ENCODE measurements around the gene LMF2.
"Not testable (repeated sequence)": the region's sequence is repeated elsewhere in the genome, so short reads cannot be mapped to it uniquely, and the experiment has no call there.

The LMF2 gene, protein sequence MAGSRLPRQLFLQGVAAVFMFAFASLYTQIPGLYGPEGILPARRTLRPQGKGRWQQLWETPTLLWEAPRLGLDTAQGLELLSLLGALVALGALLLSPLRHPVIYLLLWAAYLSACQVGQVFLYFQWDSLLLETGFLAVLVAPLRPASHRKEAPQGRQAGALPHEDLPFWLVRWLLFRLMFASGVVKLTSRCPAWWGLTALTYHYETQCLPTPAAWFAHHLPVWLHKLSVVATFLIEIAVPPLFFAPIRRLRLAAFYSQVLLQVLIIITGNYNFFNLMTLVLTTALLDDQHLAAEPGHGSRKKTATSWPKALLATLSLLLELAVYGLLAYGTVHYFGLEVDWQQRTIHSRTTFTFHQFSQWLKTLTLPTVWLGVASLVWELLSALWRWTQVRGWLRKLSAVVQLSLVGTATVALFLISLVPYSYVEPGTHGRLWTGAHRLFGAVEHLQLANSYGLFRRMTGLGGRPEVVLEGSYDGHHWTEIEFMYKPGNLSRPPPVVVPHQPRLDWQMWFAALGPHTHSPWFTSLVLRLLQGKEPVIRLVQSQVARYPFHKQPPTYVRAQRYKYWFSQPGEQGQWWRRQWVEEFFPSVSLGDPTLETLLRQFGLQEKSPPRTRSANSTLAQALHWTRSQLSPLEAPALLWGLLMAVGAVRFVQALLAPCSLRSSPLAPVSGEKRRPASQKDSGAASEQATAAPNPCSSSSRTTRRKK

DNA sequence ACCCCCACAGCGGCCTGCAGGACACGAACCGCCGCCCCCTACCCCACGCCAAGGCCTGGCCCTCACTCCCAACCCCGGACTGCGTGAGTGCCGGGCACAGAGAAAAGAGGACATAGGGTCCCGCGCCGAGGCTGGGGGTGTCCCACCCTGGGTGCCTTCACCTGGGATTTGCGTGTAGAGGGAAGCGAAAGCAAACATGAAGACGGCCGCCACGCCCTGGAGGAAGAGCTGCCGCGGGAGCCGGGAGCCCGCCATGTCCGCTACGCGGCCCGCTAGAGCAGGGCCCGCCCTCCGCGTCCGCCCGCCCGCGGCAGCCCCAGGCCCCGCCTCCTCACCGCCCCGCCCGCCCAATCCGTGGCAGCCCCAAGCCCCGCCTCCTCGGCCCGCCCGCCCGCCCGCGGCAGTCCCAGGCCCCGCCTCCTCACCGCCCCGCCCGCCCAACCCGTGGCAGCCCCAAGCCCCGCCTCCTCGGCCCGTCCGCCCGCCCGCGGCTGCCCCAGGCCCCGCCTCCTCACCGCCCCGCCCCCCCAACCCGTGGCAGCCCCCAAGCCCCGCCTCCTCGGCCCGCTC lies at the start of gene LMF2:
TSS of gene LMF2 (minus strand) at position 282 of the 570 bp plus-strand sequence. CDS start at position 255, 27 bp downstream.
- peak; percentile 93 for DNase-seq

DNA sequence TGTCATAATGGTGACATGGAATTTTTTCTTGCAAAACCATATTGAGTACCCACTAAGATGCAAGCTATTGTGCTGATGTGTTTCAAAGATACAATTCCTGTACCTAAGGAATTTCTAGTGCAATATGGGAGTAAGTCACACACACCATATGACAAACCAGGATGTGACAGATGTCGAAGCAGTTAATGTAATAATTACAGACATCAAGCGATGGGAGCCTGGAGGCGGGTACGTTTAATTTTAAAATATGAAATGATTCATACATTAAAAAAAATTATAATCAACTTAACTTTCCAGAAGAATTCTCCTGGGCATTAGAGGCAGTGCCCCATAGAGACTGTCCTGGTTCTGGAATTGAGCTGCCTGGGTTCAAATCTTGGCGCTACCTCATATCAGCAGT lies 49.2 kb upstream of the LMF2 start:
- DNase-seq, result no peak

DNA sequence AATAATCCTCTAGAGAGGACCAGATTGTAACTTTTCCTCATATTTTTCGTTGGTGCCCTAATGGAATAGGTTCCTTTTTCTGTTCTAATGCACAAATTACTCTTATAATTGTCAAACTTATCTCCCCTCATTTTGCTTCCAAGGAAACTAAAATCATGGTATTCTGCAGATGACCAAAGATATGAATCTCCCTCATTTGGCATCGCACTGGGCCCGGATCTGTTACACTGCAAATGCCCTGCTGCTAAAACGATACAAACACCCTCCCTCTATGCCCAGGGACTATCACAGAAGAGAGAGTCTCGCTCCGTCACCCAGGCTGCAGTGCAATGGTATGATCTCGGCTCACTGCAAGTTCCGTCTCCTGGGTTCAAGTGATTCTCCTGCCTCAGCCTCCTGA lies 45.8 kb upstream of the LMF2 start:
- DNase-seq, result no peak

DNA sequence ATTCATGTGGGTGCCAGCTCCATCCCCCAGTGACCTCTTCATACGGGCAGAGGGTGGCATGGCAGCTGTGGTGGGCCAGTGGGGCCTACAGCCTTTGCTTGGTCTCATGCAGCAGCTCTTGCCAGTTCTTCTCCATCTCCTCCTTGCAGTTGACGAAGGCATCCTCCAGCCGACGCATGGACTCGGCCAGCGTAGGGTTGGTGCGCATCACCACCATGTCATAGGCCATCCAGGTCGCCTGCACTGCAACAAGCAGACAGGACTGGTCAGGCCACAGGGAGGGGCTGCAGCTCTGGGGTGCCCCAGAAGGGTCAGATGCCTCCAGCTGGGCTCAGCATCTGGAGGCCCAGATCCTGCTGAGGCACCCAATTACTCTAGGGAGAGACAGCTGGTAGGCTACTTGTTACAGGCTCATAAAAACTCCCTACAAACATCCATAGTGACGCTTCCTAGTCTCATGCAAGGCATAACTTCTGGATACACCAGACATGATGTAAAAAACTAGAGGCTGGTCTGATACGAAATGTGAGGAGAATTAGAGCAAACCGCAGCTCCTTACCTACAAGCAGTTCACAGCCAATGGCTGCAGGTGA lies 43.8 kb upstream of the LMF2 start:
- DNase-seq, result no peak

DNA sequence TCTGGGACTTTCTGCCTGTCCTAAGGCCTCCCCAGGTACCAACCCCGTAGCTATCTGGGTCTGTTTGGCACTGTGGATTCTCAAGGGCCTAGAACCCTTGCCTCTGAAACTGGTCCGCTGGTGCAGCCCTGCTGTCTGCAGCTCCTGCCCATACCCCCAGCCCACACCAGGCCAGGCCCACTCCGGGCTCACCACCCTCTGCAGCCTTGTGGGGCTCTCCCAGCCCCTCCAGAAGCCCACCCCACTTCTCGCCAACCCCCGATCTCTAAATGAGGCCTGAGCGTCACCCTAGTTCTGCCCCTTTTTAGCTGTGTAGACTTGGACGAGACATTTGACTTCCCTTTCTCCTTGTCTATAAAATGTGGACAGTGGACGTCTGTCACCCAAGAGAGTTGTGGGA lies 42.9 kb upstream of the LMF2 start:
- DNase-seq, result no peak

DNA sequence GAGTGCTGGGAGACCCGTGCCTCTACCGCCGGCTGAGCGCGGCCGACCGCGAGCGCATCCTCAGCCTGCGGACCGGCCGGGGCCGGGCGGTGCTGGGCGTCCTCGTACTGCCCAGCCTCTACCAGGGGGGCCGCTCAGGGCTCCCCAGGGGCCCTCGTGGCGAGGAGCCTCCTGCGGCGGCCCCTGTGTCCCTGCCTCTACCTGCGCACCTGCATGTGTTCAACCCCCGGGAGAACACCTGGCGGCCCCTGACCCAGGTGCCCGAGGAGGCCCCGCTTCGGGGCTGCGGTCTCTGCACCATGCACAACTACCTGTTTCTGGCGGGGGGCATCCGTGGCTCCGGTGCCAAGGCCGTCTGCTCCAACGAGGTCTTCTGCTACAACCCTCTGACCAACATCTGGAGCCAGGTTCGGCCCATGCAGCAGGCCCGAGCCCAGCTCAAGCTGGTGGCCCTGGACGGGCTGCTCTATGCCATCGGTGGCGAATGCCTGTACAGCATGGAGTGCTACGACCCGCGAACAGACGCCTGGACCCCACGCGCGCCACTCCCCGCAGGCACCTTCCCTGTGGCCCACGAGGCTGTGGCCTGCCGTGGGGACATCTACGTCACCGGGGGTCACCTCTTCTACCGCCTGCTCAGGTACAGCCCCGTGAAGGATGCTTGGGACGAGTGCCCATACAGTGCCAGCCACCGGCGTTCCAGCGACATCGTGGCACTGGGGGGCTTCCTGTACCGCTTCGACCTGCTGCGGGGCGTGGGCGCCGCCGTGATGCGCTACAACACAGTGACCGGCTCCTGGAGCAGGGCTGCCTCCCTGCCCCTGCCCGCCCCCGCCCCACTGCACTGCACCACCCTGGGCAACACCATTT lies 41.7 kb upstream of the LMF2 start:
- DNase-seq, result no peak

DNA sequence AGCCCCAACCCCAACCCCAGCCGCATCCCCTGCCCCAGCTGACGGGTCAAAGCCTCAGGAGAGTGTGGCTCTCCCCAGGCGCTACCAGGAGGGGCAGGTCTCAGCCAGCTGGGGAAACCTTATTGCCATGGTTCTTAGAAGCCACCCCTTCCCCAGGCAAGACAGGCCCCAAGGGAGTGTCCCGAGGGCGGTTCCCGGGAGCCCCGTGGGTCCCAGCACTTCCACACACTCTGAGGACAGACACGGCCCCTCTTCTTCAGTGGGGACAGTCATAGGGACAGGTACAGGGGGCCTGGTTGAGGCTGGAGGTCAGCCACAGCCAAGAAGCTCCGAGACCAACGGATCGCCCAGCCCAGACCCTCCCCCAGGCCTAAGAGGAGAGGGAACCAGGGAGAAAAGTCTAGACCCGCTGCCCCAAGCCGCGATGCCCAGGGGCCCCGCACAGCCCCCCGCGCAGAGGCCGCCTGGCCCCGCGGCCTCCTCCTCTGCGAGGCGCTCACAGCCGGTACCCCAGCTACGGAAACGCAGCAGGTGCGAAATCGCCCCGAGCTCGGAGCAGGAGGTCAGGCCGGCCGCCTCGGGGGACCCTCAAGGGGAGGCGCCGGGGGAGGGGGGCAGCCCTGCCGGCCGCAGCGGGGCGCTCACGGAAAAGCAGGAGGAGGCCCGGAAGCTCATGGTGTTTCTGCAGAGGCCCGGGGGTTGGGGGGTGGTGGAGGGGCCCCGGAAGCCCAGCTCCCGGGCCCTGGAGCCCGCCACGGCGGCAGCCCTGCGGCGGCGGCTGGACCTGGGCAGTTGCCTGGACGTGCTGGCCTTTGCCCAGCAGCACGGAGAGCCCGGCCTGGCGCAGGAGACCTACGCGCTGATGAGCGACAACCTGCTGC lies 40.8 kb upstream of the LMF2 start:
- no peak for DNase-seq

DNA sequence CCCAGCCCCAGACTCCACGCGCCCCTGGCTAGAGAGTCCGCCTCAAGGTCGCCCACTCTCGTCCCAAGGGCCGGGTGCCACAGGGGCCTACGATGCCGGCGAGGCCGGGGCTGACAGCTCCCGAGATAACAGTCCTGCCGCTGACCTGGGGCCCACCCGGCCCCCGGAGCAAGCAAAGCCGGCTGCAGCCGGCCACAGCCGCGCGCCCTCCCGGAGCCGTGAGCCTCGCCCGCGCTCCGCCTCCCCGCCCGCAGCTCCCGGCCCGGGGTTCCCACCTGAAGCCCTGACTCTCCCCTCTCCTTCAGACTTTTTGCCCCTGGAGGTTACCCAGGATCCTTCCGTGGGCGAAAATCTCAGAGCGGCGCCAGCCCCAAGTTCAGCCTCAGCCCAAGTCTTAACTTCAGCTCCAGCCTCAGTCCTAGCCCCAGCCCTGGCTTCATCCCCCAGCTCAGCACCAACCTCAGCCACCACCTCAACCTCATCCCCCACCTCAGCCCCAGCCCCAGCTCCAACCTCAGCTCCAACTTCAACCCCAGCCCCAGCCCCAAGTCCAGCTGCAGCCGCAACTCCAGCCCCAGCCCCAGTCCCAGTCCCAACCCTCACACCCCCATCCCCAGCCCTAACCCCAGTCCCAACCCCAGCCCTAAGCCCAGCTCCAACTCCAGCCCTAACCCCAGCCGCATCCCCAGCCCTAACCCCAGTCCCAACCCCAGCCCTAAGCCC lies 39.9 kb upstream of the LMF2 start:
- no peak for DNase-seq

DNA sequence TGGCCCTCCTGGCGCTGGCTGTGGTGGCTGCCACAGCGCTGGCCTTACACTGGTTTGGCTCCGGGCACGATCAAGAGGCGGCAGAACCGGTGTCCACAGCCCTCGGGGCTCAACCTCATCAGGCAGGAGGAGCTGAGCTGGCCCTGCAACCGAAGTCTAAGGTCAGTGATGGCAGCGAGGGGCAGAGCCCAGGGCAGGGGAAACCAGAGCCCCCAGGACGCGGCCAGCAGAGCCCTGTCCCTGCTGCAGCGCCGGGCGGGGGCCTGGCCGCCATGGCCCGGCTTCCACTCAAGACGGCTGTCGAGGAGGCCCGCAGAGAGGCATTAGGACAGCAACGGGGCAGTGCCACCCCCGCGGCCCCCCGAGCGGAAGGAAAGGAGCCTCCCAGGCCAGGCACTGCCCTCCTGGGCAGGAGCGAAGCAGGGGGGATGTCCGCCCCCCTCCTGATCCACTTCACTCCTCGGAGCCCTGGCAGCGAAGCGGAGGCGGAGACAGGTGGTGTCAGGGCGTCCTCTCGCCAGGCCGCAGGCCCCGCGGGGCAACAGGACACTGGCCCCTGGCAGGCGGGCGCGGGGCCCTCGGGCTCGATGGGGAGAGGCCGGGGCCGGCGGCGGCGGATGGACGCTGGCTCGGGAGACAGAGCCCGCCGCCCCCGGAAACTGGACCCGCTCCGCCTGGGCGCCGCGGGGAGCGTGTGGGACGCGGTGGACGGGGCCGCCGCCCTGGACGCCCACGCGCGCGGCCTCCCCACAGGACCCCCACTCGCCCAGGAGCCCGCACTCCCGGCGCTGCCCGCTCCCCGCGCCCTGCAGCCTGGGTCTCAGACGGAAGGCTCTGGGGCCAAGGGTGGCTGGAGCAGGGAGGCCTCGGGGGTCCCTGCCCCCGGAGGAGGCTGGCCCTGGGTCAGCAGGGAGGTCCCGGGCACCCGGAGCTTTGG lies 39.1 kb upstream of the LMF2 start:
- no peak for DNase-seq

DNA sequence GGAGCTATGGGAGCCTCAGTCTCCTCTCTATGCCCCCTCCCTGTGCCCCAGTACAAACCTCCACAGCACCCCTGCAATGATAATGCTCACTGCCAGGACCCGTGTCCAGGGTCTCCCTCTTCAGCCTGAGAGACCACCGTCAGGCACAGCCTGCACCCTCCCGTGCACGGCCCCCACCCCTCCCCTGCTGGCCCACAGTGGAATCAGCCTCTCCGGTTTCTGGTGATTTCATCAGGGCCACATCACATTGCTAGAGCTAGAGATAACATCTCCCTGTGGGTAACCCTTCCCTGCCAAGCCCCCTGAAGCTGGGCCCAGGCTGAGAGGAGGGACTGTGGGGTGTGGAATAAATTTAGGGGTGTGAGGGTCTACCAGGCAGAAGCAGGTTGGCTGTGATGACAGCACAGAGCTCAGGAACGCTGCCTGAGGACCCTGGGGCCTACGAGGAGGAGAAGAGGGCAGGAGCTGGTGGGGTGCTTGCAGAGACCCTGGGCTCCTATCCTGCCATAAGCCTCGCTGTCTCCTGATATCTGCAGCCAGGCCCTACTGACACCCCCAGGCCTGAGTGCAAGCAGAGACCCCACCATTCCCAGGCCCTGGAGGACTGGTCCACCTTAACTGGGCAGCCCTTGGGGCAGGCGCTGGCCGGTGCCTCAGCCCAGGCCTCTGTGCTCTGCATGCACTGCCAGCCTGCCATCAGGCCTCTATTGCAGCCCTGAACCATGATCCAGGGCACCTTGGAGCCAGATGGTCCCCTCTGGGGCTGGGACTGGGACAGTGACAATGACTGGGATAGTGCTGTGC lies 38.2 kb upstream of the LMF2 start, which contains the start of gene KLHDC7B:
TSS of gene KLHDC7B (plus strand) at position 378 of the 804 bp plus-strand sequence. CDS start at position 723, 345 bp downstream.
- no peak for DNase-seq

DNA sequence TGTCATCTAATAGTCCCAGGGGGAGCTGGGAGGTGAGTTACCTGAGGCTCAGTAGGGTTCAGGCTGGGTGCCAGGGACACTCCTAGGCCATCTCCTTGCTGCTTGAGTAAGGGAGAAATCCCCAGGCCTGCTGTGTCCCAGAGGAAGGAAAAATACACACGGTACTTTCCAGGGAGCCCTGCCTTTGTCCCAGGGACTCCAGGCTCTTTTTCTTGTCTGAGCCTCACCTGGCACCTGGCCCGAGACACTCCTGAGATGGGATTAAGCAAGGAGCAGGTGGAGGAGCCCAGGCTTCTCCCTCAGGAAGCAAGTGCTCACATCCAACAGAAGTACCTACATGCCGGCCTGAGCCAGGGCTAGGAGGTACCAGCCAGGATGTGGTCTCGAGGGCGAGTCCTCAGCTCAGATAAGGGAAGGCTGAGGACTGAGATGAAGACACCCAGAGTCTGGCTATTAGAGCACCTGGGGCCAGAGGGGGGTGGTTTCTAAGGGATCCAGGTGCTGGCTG lies 37.3 kb upstream of the LMF2 start:
- no peak for DNase-seq

DNA sequence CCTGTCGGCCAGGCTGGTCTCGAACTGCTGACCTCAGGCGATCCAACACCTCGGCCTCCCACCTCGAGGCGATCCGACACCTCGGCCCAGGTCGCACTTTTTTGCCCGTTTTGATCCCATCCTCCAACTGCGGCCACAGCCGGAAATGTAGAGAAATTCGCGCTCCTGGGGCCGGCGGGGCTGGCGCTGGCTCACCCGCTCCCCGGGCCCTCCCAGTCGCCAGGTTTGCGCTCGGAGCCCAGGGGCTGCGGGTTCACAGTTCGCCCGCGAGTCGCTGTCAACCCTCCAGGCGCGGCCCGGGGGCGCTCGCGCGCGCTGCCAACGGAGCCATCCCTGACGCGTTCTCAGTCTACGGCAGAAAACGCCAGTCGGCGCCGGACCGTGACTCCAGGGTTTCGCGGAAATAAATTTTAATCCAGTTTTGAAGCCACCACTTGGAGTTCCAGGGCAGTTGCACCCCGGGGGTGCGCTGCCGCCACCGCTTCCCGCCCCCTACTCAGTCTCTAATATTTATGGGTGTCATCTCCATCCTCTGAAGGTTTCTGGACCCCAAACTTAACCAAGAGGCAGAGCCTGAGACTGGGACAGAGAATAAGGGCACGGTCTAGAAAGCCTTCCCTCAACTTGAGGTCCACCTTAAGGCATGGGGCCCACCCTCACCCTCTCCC lies 36.7 kb upstream of the LMF2 start:
- DNase-seq, result no peak

DNA sequence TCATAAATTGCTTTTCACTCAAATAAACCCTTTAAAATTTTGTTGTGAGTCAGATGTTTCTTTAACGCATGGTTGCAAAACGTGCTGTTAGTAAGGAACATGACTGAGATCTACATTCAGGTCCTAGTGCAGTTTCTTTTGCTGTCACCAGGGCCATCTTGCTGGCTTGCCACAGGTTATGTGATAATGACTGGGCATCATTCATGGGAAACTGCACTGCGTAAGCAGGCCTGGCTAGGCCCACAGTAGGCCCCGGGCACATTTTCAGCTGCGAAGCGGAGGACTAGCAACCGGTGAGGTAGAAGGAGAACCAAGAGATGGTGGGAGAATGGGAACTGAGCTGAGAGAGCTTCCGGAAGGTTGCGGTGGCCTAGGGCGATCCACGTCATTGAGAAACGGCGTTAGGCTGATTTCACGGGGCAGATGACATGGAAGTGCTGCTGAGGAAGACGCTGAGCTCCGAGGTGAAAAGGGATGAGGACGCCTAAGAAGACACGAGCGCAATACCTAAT lies 35.0 kb upstream of the LMF2 start:
- no peak for DNase-seq

DNA sequence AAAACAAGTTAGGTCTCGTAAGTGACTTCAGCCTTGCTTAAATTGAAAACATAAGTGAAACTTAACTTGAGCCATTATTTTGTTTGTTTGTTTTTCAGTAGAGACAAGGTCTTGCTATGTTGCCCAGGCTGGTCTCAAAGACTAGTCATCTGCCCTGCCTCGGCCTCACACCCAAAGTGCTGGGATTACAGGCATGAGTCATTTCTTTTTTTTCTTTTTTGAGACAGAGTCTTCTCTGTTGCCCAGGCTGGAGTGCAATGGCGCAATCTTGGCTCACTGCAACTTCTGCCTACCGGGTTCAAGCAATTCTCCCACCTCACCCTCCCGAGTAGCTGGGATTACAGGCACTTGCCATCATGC lies 34.1 kb upstream of the LMF2 start:
- not testable (repeated sequence) for DNase-seq

DNA sequence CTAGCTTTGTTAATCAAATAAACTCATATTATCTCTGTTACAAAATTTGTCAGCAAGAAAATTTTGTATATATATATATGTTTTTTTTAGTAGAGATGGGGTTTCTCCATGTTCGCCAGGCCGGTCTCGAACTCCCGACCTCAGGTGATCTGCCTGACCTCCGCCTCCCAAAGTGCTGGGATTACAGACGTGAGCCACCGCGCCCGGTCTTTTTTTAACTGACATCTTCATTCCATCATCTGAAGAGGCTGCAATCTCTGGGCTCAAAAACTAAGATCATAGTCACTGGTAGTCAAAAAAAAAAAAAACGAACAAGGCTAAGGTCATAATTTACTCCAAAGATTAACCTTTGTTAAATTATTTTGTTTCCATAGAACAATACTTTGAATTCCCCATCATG lies 32.9 kb upstream of the LMF2 start:
- DNase-seq, result no peak

DNA sequence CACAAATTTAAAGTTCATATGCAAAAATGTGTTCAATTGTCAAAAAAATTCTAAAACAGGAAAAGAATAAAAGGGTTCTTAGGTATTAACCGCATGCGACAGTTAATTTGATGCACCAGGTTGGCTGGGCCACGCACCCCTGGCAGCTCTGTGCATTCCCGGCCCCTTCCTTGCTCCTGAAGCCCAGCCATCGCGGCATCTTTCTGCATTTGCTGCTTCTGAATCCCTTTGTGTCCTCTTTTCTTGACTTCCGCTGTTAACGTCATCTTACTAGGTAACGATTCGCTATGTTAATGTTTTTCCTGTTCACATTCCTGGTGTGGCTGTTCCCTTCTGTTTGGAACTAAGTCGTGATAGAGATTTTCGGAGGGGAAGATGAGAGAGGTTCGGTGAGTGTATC lies 30.3 kb upstream of the LMF2 start:
- DNase-seq, result no peak

DNA sequence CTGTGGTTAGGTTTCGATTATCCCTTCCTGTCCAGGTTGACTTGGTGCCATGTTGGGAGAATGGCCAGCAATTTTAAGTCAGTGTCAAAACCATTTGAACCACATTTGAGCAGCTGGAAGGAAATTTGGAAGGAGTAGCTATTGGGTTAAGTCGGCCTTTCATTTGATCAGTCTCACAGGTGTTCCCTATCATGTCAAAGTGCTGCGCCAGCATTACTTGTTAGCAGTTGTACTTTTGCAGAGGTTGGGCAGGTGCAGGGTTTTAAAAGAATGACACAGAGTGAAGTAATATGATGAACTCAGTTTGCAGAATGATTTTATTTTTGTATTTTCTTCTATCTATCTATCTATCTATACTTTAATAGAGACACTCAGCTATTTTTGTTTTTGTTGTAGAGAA lies 28.7 kb upstream of the LMF2 start:
- no peak for DNase-seq

DNA sequence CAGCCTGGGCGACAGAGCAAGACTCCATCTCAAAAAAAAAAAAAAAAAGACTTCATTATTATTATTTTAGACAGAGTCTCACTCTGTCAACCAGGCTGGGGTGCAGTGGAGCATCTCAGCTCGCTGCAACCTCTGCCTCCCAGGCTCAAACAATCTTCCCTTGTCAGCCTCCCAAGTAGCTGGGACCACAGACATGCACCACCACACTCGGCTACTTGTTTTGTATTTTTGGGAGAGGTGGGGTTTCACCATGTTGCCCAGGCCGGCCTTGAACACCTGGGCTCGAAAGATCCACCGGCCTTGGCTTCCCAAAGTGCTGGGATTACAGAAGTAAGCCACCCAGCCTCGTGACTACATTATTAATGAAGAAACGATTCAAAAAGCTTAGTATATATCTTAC lies 27.6 kb upstream of the LMF2 start:
- no peak for DNase-seq

All from 8988T (cell line).